Lower leg skin (tissue), 4 donors: Measurements from ENCODE around the gene RASD2. TPM values are rescaled to one million over a fixed set of nuclear protein-coding genes. Genes with fewer than 3 reads are reported as not detected.
"Not testable (repeated sequence)": the region's sequence is repeated elsewhere in the genome, so short reads cannot be mapped to it uniquely, and the experiment has no call there.

ENCODE experiments used
- DNase-seq, 2 donors: peaks; one replicate each; pipeline ENCODE4 v3.0.0-alpha.2; 2019; ENCODE audit warnings: low spot score in 2 of 2
- H3K4me3 ChIP-seq: fragments of 200-600 bp; sonication (generic); 2 replicates; pipeline ENCODE4 v1.5.1; 2017; ENCODE audit warnings: mild to moderate bottlenecking, low read depth; ENCODE audit not compliant: poor library complexity, severe bottlenecking
- POLR2A ChIP-seq, 2 donors: fragments of 450-650 bp; IDR thresholded peaks; one replicate each; pipeline ENCODE4 v1.6.1; 2016 to 2017; ENCODE audit warnings: antibody characterized with exemption in 2 of 2, mild to moderate bottlenecking in 1 of 2, moderate library complexity in 1 of 2
- WGBS, 2 donors: methylation state at CpG; one replicate each; pipeline ENCODE4 v1.1.5; 2018; 5-methylcytosine and 5-hydroxymethylcytosine counted together
- intact Hi-C: fragments of 100-400 bp; cut with DNase I; formaldehyde crosslinking; loops from one replicate; pipeline ENCODE4 v1.15.0; 2023; ENCODE audit warnings: low total_unique reads
- total RNA-seq, 4 donors: library from RNA; depleted of rRNA; stranded (reverse); fragments of >200 nt; gene quantifications; one replicate each; pipeline ENCODE4 v1.1.0, GENCODE V29; 2016
- TF ChIP-seq, protein P1 (sequence below), 3 donors: fragments of 450-650 bp; IDR thresholded peaks; one replicate each; pipeline ENCODE4 v1.5.1; 2016; ENCODE audit warnings: antibody characterized with exemption in 3 of 3, mild to moderate bottlenecking in 3 of 3, moderate library complexity in 2 of 3

RASD2 gene, protein sequence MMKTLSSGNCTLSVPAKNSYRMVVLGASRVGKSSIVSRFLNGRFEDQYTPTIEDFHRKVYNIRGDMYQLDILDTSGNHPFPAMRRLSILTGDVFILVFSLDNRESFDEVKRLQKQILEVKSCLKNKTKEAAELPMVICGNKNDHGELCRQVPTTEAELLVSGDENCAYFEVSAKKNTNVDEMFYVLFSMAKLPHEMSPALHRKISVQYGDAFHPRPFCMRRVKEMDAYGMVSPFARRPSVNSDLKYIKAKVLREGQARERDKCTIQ
- 1 to 10 TPM in 2 of 4 donors, under 1 TPM in 2; 0.27 to 3.2 (median 1.4) TPM for total RNA-seq

DNA sequence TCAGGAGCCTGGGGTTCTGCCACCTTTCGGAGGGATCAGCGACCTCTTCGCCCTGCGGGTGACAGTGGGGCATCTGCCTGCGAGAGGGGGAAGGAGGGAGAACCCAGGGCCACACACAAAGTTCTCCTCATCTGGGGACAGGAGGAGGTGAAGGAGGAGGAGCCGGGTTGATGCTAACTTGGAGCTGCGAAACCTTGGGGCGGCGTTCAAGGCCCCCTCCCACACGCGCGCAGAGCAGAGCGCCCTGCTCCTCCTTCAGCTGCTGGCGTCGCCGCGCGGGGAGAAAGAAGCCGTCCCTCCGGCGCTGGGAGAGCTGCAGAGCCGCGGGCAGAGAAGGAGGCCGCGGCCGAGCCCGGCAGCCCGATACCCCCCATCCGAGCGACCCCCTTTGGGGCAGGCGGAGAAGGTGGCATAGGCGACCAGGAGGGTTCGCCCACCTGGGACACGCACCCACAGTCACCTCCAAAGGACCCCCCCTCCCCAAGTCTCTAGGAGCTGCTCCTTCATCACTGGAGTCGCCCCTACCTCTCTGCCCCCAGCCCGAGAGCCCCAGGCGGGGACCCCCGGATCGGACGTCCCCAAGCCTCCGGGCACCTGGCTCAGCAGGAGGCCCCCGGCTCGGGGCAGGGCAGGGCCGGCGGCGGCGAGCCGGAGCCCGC, at the start of gene RASD2:
RASD2 (plus strand) TSS at position 237 of the 659 bp plus-strand sequence. CDS start 5,979 bp downstream, outside the sequence.
- H3K4me3 ChIP-seq = no peak within 1 kb of the TSS
- WGBS, 2 donors = 0 to 2% methylated on average over 10 to 36 of the region's 49 CpGs
- TF ChIP-seq, protein P1, sequence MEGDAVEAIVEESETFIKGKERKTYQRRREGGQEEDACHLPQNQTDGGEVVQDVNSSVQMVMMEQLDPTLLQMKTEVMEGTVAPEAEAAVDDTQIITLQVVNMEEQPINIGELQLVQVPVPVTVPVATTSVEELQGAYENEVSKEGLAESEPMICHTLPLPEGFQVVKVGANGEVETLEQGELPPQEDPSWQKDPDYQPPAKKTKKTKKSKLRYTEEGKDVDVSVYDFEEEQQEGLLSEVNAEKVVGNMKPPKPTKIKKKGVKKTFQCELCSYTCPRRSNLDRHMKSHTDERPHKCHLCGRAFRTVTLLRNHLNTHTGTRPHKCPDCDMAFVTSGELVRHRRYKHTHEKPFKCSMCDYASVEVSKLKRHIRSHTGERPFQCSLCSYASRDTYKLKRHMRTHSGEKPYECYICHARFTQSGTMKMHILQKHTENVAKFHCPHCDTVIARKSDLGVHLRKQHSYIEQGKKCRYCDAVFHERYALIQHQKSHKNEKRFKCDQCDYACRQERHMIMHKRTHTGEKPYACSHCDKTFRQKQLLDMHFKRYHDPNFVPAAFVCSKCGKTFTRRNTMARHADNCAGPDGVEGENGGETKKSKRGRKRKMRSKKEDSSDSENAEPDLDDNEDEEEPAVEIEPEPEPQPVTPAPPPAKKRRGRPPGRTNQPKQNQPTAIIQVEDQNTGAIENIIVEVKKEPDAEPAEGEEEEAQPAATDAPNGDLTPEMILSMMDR (IDR thresholded peaks at IDR 0.05) = no peak
- TF ChIP-seq POLR2A (IDR thresholded peaks at IDR 0.05) = no peak
- DNase-seq = no peak
- intact Hi-C loops = no loop called here

DNA sequence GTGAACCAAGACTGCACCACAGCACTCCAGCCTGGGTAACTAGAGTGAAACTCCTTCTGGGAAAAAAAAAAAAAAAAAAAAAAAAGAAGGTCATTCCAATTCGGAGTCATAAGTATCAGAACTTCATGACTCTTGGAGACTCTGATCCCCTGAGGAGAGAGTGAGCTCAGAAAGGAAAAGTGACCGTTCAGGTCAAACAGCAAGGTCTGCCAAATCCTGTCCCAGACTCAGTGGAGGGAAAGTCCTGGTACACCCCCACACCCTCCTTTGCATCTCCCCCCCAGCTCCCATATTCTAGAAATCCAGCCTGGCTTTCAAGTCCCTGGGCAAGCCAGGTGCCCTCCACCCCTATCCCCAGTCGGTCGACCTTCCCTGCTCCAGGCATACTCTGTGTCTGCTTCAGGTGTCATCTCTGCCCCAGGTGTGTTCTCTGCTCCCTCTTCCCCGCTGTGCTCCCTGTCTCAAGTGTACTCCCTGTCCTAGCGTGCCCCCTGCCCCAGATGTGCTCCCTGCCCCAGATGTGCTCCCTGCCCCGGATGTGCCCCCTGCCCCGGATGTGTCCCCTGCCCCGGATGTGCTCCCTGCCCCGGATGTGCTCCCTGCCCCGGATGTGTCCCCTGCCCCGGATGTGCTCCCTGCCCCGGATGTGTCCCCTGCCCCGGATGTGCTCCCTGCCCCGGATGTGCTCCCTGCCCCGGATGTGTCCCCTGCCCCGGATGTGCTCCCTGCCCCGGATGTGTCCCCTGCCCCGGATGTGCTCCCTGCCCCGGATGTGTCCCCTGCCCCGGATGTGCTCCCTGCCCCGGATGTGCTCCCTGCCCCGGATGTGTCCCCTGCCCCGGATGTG, 49.3 kb upstream of the RASD2 start:
- 76 to 82% methylated on average over 11 to 24 of the region's 24 CpGs for WGBS, 2 donors
- intact Hi-C loops, H3K4me3 ChIP-seq, DNase-seq: not testable (repeated sequence)

DNA sequence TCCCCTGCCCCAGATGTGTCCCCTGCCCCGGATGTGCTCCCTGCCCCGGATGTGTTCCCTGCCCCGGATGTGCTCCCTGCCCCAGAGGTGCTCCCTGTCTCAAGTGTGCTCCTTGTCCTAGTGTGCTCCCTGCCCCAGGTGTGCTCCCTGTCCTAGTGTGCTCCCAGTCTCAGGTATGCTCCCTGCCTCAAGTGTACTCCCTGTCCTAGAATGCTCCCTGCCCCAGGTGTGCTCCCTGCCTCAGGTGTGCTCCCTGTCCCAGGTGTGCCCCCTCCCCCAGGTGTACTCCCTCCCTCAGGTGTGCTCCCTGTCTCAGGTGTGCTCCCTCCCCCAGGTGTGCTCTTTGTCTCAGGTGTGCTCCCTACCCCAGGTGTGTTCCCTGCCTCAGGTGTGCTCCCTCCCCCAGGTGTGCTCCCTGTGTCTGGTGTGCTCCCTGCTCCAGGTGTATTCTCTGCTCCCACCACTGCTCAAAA, 48.7 kb upstream of the RASD2 start:
- intact Hi-C loops = no loop called here
- no peak for DNase-seq
- TF ChIP-seq POLR2A (IDR thresholded peaks at IDR 0.05) = no peak
- TF ChIP-seq, protein P1 (IDR thresholded peaks at IDR 0.05) = no peak
- WGBS, 2 donors = 86 to 87% methylated on average over 2 to 3 of the region's 3 CpGs
- H3K4me3 ChIP-seq = no peak overlapping the region

DNA sequence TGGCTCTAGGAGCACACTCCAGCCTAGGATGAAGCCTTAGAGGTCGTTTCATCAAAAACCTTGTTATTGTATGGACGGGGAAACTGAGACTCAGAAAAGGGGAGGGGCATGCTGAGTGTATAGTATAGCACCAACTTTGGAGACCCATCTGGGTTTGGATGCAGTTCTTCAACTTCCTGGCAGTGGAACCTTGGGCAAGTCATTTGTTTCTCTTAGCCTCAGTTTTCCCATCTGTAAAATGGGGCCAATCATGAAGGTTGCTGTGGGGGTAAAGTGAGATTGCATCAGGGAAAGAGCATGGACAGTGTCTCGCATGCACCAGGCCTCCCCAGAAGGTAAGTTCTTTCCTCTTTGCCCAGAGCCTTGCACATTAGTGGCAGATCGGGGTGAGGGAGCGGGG, 47.6 kb upstream of the RASD2 start:
- intact Hi-C loops = no loop called here
- H3K4me3 ChIP-seq = no peak overlapping the region
- 83 to 88% methylated on average over 5 of the region's 5 CpGs for WGBS, 2 donors
- no peak for DNase-seq
- no peak for TF ChIP-seq POLR2A (IDR thresholded peaks at IDR 0.05)
- TF ChIP-seq, protein P1 (IDR thresholded peaks at IDR 0.05) = no peak

DNA sequence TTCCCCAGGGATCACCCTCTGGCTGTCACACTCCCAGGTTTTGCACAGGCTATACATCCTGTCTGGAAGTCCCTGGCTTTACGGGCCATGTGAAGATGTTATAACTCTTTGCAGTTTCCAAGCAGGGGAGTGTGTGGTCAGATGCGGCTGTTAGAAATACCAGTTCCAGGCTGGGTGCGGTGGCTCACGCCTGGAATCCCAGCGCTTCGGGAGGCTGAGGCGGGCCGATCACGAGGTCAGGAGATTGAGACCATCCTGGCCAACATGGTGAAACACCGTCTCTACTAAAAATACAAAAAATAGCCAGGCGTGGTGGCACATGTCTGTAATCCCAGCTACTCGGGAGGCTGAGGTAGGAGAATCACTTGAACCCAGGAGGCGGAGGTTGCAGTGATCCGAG, 44.9 kb upstream of the RASD2 start:
- 85 to 92% methylated on average over 14 of the region's 14 CpGs for WGBS, 2 donors
- DNase-seq, H3K4me3 ChIP-seq, intact Hi-C loops: not testable (repeated sequence)

DNA sequence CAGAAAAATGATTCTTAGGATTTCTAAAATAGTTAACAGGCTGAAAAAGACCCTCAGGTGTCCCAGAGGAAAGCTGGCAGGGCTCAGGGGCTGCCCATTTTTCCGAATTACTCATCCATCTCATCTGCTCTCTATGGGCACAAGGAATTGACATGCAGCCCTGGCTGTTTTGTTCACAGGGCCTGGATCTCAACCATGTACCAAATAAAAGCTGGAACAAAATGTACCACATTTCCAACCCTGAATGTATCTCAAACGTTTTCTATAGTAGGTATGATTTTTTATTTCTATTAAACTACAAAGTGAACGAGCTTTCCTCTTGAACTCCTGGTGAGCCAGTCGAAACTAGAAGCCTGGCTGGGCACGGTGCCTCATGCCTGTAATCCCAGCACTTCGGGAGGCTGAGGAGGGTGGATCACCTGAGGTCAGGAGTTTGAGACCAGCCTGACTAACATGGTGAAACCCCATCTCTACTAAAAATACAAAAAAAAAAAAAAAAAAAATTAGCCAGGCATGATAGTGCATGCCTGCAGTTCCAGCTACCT, 43.8 kb upstream of the RASD2 start:
- no peak for DNase-seq
- no peak overlapping the region for H3K4me3 ChIP-seq
- no peak for TF ChIP-seq POLR2A (IDR thresholded peaks at IDR 0.05)
- TF ChIP-seq, protein P1 (IDR thresholded peaks at IDR 0.05) = no peak
- WGBS, 2 donors = 40 to 48% methylated on average over 6 of the region's 6 CpGs
- intact Hi-C loops = no loop called here
